ENCODE data around the gene RPL11.
"Not testable (repeated sequence)": the region's sequence is repeated elsewhere in the genome, so short reads cannot be mapped to it uniquely, and the experiment has no call there.

RPL11 gene

GRCh38 chr1:23691499-23692307 lies at the start of gene RPL11:
RPL11 (plus strand) TSS chr1:23691806; CDS start chr1:23691824, 18 bp downstream.
- Histone ChIP-seq H3K4me3 (ENCODE audit: low read depth in 1 of 2, low read length in 2 of 2) (peak within 1 kb of the TSS; percentile 77 to 90), H3K9ac (ENCODE audit: low read length) (peak within 1 kb of the TSS; percentile 81), H3K27me3 (ENCODE audit: control insufficient read depth in 1 of 2, insufficient read depth in 2 of 2, low read length in 2 of 2) (no peaks in the 10 kb centered on the region), H3K9me3 (ENCODE audit: low read length) (no peaks in the 10 kb centered on the region), H3K4me1 (ENCODE audit: insufficient read depth, low read length) (peaks cover 26% of the 10 kb centered on the region), H3K36me3 (ENCODE audit: insufficient read depth, low read length) (peaks cover 42% of the 10 kb centered on the region), H3K27ac (ENCODE audit: low read depth, low read length) (peak within 1 kb of the TSS; percentile 90)

GRCh38 chr1:23643736-23644554 lies 47.7 kb upstream of the RPL11 start:
- H3K4me1 ChIP-seq (ENCODE audit: insufficient read depth, low read length) = no peaks in the 10 kb centered on the region
- H3K4me3 ChIP-seq (ENCODE audit: low read depth in 1 of 2, low read length in 2 of 2) = no peak overlapping the region
- no peaks in the 10 kb centered on the region for H3K9me3 ChIP-seq (ENCODE audit: low read length)
- H3K9ac ChIP-seq (ENCODE audit: low read length) = no peak overlapping the region
- no peak overlapping the region for H3K27ac ChIP-seq (ENCODE audit: low read depth, low read length)
- H3K27me3 ChIP-seq (ENCODE audit: control insufficient read depth in 1 of 2, insufficient read depth in 2 of 2, low read length in 2 of 2) = no peaks in the 10 kb centered on the region
- H3K36me3 ChIP-seq (ENCODE audit: insufficient read depth, low read length) = no peaks in the 10 kb centered on the region

GRCh38 chr1:23644555-23644866 lies 47.1 kb upstream of the RPL11 start:
- no peaks in the 10 kb centered on the region for H3K36me3 ChIP-seq (ENCODE audit: insufficient read depth, low read length)
- no peak overlapping the region for H3K27ac ChIP-seq (ENCODE audit: low read depth, low read length)
- no peaks in the 10 kb centered on the region for H3K4me1 ChIP-seq (ENCODE audit: insufficient read depth, low read length)
- H3K9ac ChIP-seq (ENCODE audit: low read length) = no peak overlapping the region
- no peaks in the 10 kb centered on the region for H3K27me3 ChIP-seq (ENCODE audit: control insufficient read depth in 1 of 2, insufficient read depth in 2 of 2, low read length in 2 of 2)
- H3K4me3 ChIP-seq (ENCODE audit: low read depth in 1 of 2, low read length in 2 of 2) = no peak overlapping the region
- H3K9me3 ChIP-seq (ENCODE audit: low read length) = no peaks in the 10 kb centered on the region

GRCh38 chr1:23645338-23645737 lies 46.3 kb upstream of the RPL11 start:
- H3K36me3 ChIP-seq (ENCODE audit: insufficient read depth, low read length) = no peaks in the 10 kb centered on the region
- H3K4me3 ChIP-seq (ENCODE audit: low read depth in 1 of 2, low read length in 2 of 2) = no peak overlapping the region
- no peaks in the 10 kb centered on the region for H3K9me3 ChIP-seq (ENCODE audit: low read length)
- no peaks in the 10 kb centered on the region for H3K4me1 ChIP-seq (ENCODE audit: insufficient read depth, low read length)
- no peak overlapping the region for H3K9ac ChIP-seq (ENCODE audit: low read length)
- H3K27me3 ChIP-seq (ENCODE audit: control insufficient read depth in 1 of 2, insufficient read depth in 2 of 2, low read length in 2 of 2) = no peaks in the 10 kb centered on the region
- H3K27ac ChIP-seq (ENCODE audit: low read depth, low read length) = no peak overlapping the region

DNA sequence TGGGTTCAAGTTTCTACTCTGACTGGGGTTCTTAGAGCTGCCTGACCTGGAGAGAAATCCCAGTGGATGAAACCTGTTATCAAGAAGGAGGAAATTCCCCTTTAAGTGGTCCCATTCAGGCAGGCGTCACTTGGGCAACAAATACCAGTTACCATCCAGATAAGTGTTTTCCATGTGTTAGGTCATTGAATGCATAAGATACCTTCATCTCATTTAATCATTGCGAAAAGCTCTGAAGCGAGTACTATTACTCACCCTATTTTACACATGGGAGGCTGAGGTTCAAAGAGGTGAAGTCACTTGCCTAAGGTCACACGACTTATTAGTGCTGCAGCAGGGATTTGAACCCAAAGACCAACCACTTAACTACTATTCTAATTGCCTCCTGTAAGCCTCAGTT lies 45.5 kb upstream of the RPL11 start:
- H3K27ac ChIP-seq (ENCODE audit: low read depth, low read length) = no peak overlapping the region
- H3K9me3 ChIP-seq (ENCODE audit: low read length) = no peaks in the 10 kb centered on the region
- H3K36me3 ChIP-seq (ENCODE audit: insufficient read depth, low read length) = no peaks in the 10 kb centered on the region

DNA sequence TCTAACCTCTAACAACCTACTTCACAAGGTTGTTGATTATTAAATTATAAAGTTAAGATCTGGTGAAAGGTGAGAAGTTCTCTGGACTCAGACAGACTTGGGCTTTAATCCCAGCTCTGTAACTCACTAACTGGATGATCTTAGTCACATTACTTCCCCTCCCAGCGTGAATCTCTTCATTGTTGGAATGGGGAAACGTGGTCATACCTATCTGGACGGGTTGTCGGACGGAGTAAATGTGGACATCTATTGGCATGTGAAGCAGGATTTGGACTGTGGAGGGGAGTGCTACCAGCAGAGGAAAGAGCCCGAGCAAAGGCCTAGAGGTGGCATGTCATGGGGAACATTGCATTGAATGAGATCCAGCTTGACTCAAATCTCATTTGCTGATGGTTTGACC lies 45.1 kb upstream of the RPL11 start:
- no peaks in the 10 kb centered on the region for H3K4me1 ChIP-seq (ENCODE audit: insufficient read depth, low read length)
- H3K9me3 ChIP-seq (ENCODE audit: low read length) = no peaks in the 10 kb centered on the region
- no peaks in the 10 kb centered on the region for H3K36me3 ChIP-seq (ENCODE audit: insufficient read depth, low read length)
- H3K9ac ChIP-seq (ENCODE audit: low read length) = no peak overlapping the region
- no peaks in the 10 kb centered on the region for H3K27me3 ChIP-seq (ENCODE audit: control insufficient read depth in 1 of 2, insufficient read depth in 2 of 2, low read length in 2 of 2)
- no peak overlapping the region for H3K27ac ChIP-seq (ENCODE audit: low read depth, low read length)
- H3K4me3 ChIP-seq (ENCODE audit: low read depth in 1 of 2, low read length in 2 of 2) = no peak overlapping the region

More for the DNA sequence above, 45.5 kb upstream of the RPL11 start:
- Histone ChIP-seq H3K27me3 (ENCODE audit: control insufficient read depth in 1 of 2, insufficient read depth in 2 of 2, low read length in 2 of 2) (no peaks in the 10 kb centered on the region), H3K4me1 (ENCODE audit: insufficient read depth, low read length) (no peaks in the 10 kb centered on the region), H3K4me3 (ENCODE audit: low read depth in 1 of 2, low read length in 2 of 2) (no peak overlapping the region), H3K9ac (ENCODE audit: low read length) (no peak overlapping the region)

DNA sequence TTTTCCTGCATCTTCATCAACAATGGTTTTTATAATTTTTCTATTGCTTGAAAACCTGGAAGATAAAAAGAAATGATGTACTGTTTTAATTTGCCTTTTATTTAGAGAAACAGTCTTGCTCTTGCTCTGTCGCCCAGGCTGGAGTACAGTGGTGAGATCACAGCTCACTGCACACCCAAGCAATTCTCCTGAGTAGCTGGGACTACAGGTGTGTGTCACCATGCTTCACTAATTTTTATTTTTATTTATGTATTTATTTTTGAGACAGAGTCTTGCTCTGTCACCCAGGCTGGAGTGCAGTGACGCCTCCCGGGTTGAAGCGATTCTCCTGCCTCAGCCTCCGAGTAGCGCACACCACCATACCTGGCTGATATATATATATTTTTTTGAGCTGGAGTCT lies 43.0 kb upstream of the RPL11 start:
- no peak overlapping the region for H3K27ac ChIP-seq (ENCODE audit: low read depth, low read length)
- H3K9me3 ChIP-seq (ENCODE audit: low read length) = no peaks in the 10 kb centered on the region
- H3K27me3 ChIP-seq (ENCODE audit: control insufficient read depth in 1 of 2, insufficient read depth in 2 of 2, low read length in 2 of 2) = no peaks in the 10 kb centered on the region
- H3K4me3 ChIP-seq (ENCODE audit: low read depth in 1 of 2, low read length in 2 of 2) = no peak overlapping the region
- no peak overlapping the region for H3K9ac ChIP-seq (ENCODE audit: low read length)
- H3K4me1 ChIP-seq (ENCODE audit: insufficient read depth, low read length) = no peaks in the 10 kb centered on the region
- H3K36me3 ChIP-seq (ENCODE audit: insufficient read depth, low read length) = no peaks in the 10 kb centered on the region

DNA sequence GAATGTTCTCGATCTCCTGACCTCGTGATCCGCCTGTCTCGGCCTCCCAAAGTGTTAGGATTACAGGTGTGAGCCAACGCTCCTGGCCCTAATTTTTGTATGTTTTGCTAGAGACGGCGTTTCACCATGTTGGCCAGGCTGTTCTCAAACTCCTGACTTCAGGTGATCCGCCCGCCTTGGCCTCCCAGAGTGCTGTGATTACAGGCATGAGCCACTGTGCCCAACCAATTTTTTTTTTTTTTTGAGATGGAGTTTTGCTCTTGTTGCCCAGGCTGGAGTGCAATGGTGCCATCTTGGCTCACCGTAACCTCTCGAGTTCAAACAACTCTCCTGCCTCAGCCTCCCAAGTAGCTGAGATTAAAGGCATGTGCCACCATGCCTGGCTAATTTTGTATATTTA lies 42.4 kb upstream of the RPL11 start:
- H3K27ac ChIP-seq (ENCODE audit: low read depth, low read length); H3K4me1 ChIP-seq (ENCODE audit: insufficient read depth, low read length); H3K36me3 ChIP-seq (ENCODE audit: insufficient read depth, low read length); H3K27me3 ChIP-seq (ENCODE audit: control insufficient read depth in 1 of 2, insufficient read depth in 2 of 2, low read length in 2 of 2); H3K9me3 ChIP-seq (ENCODE audit: low read length); H3K9ac ChIP-seq (ENCODE audit: low read length); H3K4me3 ChIP-seq (ENCODE audit: low read depth in 1 of 2, low read length in 2 of 2): not testable (repeated sequence)

GRCh38 chr1:23650344-23650990 lies 41.1 kb upstream of the RPL11 start:
- H3K36me3 ChIP-seq (ENCODE audit: insufficient read depth, low read length) = no peaks in the 10 kb centered on the region
- H3K4me1 ChIP-seq (ENCODE audit: insufficient read depth, low read length) = no peaks in the 10 kb centered on the region
- H3K27me3 ChIP-seq (ENCODE audit: control insufficient read depth in 1 of 2, insufficient read depth in 2 of 2, low read length in 2 of 2) = no peaks in the 10 kb centered on the region
- no peak overlapping the region for H3K9ac ChIP-seq (ENCODE audit: low read length)
- no peak overlapping the region for H3K4me3 ChIP-seq (ENCODE audit: low read depth in 1 of 2, low read length in 2 of 2)
- no peak overlapping the region for H3K27ac ChIP-seq (ENCODE audit: low read depth, low read length)
- no peaks in the 10 kb centered on the region for H3K9me3 ChIP-seq (ENCODE audit: low read length)

GRCh38 chr1:23651069-23651808 lies 40.4 kb upstream of the RPL11 start:
- H3K9me3 ChIP-seq (ENCODE audit: low read length) = no peaks in the 10 kb centered on the region
- H3K4me1 ChIP-seq (ENCODE audit: insufficient read depth, low read length) = no peaks in the 10 kb centered on the region
- no peaks in the 10 kb centered on the region for H3K36me3 ChIP-seq (ENCODE audit: insufficient read depth, low read length)
- no peak overlapping the region for H3K4me3 ChIP-seq (ENCODE audit: low read depth in 1 of 2, low read length in 2 of 2)
- no peaks in the 10 kb centered on the region for H3K27me3 ChIP-seq (ENCODE audit: control insufficient read depth in 1 of 2, insufficient read depth in 2 of 2, low read length in 2 of 2)
- no peak overlapping the region for H3K27ac ChIP-seq (ENCODE audit: low read depth, low read length)
- no peak overlapping the region for H3K9ac ChIP-seq (ENCODE audit: low read length)

- H3K4me3 ChIP-seq (ENCODE audit: low read depth in 1 of 2, low read length in 2 of 2) = no peak overlapping the region
These were observed 33.8 kb upstream of the RPL11 start for GRCh38 chr1:23657659-23658275.

More at GRCh38 chr1:23657659-23658275, 33.8 kb upstream of the RPL11 start:
- Histone ChIP-seq H3K36me3 (ENCODE audit: insufficient read depth, low read length) (no peaks in the 10 kb centered on the region), H3K27me3 (ENCODE audit: control insufficient read depth in 1 of 2, insufficient read depth in 2 of 2, low read length in 2 of 2) (no peaks in the 10 kb centered on the region), H3K27ac (ENCODE audit: low read depth, low read length) (no peak overlapping the region), H3K4me1 (ENCODE audit: insufficient read depth, low read length) (no peaks in the 10 kb centered on the region), H3K9ac (ENCODE audit: low read length) (no peak overlapping the region), H3K9me3 (ENCODE audit: low read length) (no peaks in the 10 kb centered on the region)
